Endodermal cell (in vitro differentiated cells): Measurements from ENCODE around the gene CORO6. TPM values are rescaled to one million over a fixed set of nuclear protein-coding genes. Genes with fewer than 3 reads are reported as not detected.

Source experiments
- DNase-seq: peaks from one replicate; pipeline ENCODE4 v3.0.0-alpha.2; 2017
- H3K27ac ChIP-seq: 2 replicates; pipeline ENCODE4 v1.5.1; 2013; ENCODE audit warnings: mild to moderate bottlenecking, low read depth, low read length, moderate library complexity
- H3K27me3 ChIP-seq: 2 replicates; pipeline ENCODE4 v1.6.1; 2013; ENCODE audit warnings: mild to moderate bottlenecking, low read length, moderate library complexity; ENCODE audit not compliant: insufficient read depth, control insufficient read depth, poor library complexity, severe bottlenecking
- H3K36me3 ChIP-seq: 2 replicates; pipeline ENCODE4 v1.7.0; 2013; ENCODE audit warnings: mild to moderate bottlenecking, low read length, moderate library complexity; ENCODE audit not compliant: control insufficient read depth, insufficient read depth
- H3K4me1 ChIP-seq: one replicate; pipeline ENCODE4 v1.7.0; 2013; ENCODE audit warnings: low read length; ENCODE audit not compliant: control insufficient read depth, insufficient read depth
- H3K4me3 ChIP-seq: 2 replicates; pipeline ENCODE4 v1.5.1; 2013; ENCODE audit warnings: mild to moderate bottlenecking, low read length, moderate library complexity
- H3K9ac ChIP-seq: 2 replicates; pipeline ENCODE4 v1.6.1; 2013; ENCODE audit warnings: mild to moderate bottlenecking, low read length, moderate library complexity; ENCODE audit not compliant: poor library complexity, severe bottlenecking; ENCODE audit errors: extremely low read depth
- H3K9me3 ChIP-seq: 2 replicates; pipeline ENCODE4 v1.6.1; 2013; ENCODE audit warnings: mild to moderate bottlenecking, low read length, moderate library complexity; ENCODE audit not compliant: control insufficient read depth
- H3K27ac Mint-ChIP-seq: 2 replicates; pipeline ENCODE4 v1.8.0; 2020; ENCODE audit warnings: mixed read lengths
- H3K27me3 Mint-ChIP-seq: 2 replicates; pipeline ENCODE4 v1.8.0; 2021; ENCODE audit warnings: mild to moderate bottlenecking, mixed read lengths; ENCODE audit not compliant: insufficient read depth
- H3K36me3 Mint-ChIP-seq: 2 replicates; pipeline ENCODE4 v1.8.0; 2020; ENCODE audit warnings: low read depth, mixed read lengths
- H3K4me1 Mint-ChIP-seq: 2 replicates; pipeline ENCODE4 v1.8.0; 2020; ENCODE audit warnings: mixed read lengths
- H3K4me3 Mint-ChIP-seq: 2 replicates; pipeline ENCODE4 v1.8.0; 2020; ENCODE audit warnings: mild to moderate bottlenecking, moderate library complexity, mixed read lengths
- H3K9me3 Mint-ChIP-seq: 2 replicates; pipeline ENCODE4 v1.8.0; 2020; ENCODE audit warnings: mild to moderate bottlenecking, mixed read lengths
- CTCF ChIP-seq: fragments of 200-600 bp; sonication (generic); conservative IDR thresholded peaks from 2 replicates; pipeline ENCODE4 v1.5.0; 2021; ENCODE audit warnings: antibody characterized with exemption, mild to moderate bottlenecking
- whole genome bisulfite sequencing, 2 experiments: methylation state at CpG; one replicate each; pipeline versions ENCODE4 v1.1.5 to v1.1.7; 2013; ENCODE audit warnings: missing lambda C conversion rate in 2 of 2, mixed read lengths in 1 of 2; ENCODE audit not compliant: insufficient coverage in 1 of 2, insufficient read length in 1 of 2; 5-methylcytosine and 5-hydroxymethylcytosine counted together
- total RNA-seq, 2 donors: library from RNA; stranded (reverse); fragmentation: NEBNext Ultra II Directional in 1 of 2; extraction: Animal tissue kit (Norgen Biotek cat#: 25700) in 1 of 2; gene quantifications; 2 replicates in 1 of 2; 3 replicates in 1 of 2; pipeline ENCODE4 v1.2.1, GENCODE V29; 2021

CORO6 gene
- total RNA-seq, 2 donors from 2014 or later, result 0.86 to 1.00 TPM

GRCh38 chr17:29627951-29628350 lies 5.2 kb upstream of the CORO6 start:
- whole genome bisulfite sequencing, 2 experiments, result 100% methylated on average over 1 of the region's 1 CpG
- Histone ChIP-seq H3K27ac (no peak overlapping the region), H3K9ac (no peak overlapping the region), H3K36me3 (no peaks in the 10 kb centered on the region), H3K4me3 (no peak overlapping the region), H3K9me3 (no peaks in the 10 kb centered on the region), H3K4me1 (peaks cover 2% of the 10 kb centered on the region), H3K27me3 (peaks cover 20% of the 10 kb centered on the region)
- Mint-ChIP-seq H3K27me3 (peaks cover 21% of the 10 kb centered on the region), H3K36me3 (no peaks in the 10 kb centered on the region), H3K4me3 (no peak overlapping the region), H3K9me3 (no peaks in the 10 kb centered on the region), H3K4me1 (peaks cover 4% of the 10 kb centered on the region), H3K27ac (no peak overlapping the region)
- DNase-seq, result no peak
- TF ChIP-seq CTCF, result no peak

DNA sequence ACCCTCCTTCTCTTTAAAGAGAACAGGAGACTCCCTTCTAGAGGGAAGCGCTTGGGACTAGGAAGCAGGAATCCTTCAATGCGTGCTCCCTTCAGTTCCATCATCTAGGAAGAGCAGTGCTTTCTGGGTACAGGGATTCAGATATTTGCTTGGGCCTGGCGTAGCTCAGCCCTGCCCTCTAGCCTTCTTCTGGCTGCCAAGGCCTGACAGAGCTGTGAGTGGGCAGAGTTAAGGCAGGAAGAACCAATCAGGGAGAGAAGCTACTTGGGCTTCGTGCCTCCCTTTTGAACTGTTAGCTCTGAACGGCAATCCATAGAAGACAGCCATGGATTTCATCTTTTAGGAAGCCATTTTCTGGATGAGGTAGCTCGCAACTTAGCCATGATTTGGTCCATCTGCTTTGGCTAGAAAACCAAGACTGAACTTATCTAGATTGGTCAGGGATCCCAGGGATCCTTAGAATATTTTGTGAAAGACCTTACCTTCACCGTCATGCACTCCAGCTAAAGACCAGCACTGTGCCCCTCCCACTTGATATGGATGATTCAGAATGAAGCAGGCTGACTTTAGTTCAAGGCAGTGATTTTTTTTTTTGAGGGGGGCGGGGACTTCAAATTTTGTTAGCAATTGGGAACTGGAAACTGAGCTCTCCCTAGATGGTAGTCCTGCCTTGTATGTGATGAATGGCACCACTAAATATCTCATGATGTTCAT lies 2.5 kb upstream of the CORO6 start:
- peak; percentile 78 for DNase-seq
- H3K9me3 Mint-ChIP-seq, result no peaks in the 10 kb centered on the region
- H3K4me1 ChIP-seq, result peaks cover 2% of the 10 kb centered on the region
- no peak overlapping the region for H3K27ac Mint-ChIP-seq
- 76 to 87% methylated on average over 5 to 8 of the region's 8 CpGs for WGBS, 2 experiments
- H3K27me3 Mint-ChIP-seq, result peaks cover 48% of the 10 kb centered on the region
- H3K9ac ChIP-seq, result no peak overlapping the region
- H3K36me3 Mint-ChIP-seq, result no peaks in the 10 kb centered on the region
- no peaks in the 10 kb centered on the region for H3K9me3 ChIP-seq
- H3K27ac ChIP-seq, result no peak overlapping the region
- H3K4me3 Mint-ChIP-seq, result no peak overlapping the region
- no peak for TF ChIP-seq CTCF
- peaks cover 4% of the 10 kb centered on the region for H3K4me1 Mint-ChIP-seq
- H3K36me3 ChIP-seq, result no peaks in the 10 kb centered on the region
- peaks cover 48% of the 10 kb centered on the region for H3K27me3 ChIP-seq
- no peak overlapping the region for H3K4me3 ChIP-seq

- Histone ChIP-seq H3K9me3 (no peaks in the 10 kb centered on the region), H3K27me3 (peaks cover 54% of the 10 kb centered on the region), H3K4me1 (peaks cover 2% of the 10 kb centered on the region), H3K9ac (no peak overlapping the region), H3K4me3 (no peak overlapping the region), H3K36me3 (no peaks in the 10 kb centered on the region), H3K27ac (no peak overlapping the region)
- Mint-ChIP-seq H3K27me3 (peaks cover 54% of the 10 kb centered on the region), H3K4me3 (no peak overlapping the region), H3K27ac (no peak overlapping the region), H3K4me1 (peaks cover 4% of the 10 kb centered on the region), H3K36me3 (no peaks in the 10 kb centered on the region), H3K9me3 (no peaks in the 10 kb centered on the region)
- 87 to 100% methylated on average over 1 to 4 of the region's 4 CpGs for WGBS, 2 experiments
- DNase-seq, result no peak
- TF ChIP-seq CTCF, result no peak
Observed at GRCh38 chr17:29624586-29624985, 1.9 kb upstream of the CORO6 start.
